ENCODE results near the gene KIF3A.

DNA sequence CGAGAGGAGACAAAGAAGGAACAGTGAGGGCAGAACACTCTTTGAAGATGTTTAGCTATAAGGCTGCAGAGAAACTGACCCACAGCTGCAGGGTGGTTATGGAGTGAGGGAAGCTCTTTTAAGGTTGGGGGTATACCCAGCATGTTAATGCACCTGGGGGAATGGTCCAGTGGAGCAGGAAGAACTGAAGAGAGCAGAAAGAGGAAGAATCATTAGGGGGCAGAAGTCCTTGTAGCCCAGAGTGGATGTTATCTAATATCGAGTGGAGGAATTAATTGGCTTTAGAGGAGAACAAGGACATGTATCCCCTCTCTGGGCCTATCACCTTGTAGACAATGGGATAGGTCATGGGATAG is 55.9 kb downstream of the KIF3A start:
- TF ChIP-seq, protein P1, sequence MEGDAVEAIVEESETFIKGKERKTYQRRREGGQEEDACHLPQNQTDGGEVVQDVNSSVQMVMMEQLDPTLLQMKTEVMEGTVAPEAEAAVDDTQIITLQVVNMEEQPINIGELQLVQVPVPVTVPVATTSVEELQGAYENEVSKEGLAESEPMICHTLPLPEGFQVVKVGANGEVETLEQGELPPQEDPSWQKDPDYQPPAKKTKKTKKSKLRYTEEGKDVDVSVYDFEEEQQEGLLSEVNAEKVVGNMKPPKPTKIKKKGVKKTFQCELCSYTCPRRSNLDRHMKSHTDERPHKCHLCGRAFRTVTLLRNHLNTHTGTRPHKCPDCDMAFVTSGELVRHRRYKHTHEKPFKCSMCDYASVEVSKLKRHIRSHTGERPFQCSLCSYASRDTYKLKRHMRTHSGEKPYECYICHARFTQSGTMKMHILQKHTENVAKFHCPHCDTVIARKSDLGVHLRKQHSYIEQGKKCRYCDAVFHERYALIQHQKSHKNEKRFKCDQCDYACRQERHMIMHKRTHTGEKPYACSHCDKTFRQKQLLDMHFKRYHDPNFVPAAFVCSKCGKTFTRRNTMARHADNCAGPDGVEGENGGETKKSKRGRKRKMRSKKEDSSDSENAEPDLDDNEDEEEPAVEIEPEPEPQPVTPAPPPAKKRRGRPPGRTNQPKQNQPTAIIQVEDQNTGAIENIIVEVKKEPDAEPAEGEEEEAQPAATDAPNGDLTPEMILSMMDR (tag by site-specific recombination; IDR thresholded peaks at IDR 0.05): no peak
- TF ChIP-seq, protein P2, sequence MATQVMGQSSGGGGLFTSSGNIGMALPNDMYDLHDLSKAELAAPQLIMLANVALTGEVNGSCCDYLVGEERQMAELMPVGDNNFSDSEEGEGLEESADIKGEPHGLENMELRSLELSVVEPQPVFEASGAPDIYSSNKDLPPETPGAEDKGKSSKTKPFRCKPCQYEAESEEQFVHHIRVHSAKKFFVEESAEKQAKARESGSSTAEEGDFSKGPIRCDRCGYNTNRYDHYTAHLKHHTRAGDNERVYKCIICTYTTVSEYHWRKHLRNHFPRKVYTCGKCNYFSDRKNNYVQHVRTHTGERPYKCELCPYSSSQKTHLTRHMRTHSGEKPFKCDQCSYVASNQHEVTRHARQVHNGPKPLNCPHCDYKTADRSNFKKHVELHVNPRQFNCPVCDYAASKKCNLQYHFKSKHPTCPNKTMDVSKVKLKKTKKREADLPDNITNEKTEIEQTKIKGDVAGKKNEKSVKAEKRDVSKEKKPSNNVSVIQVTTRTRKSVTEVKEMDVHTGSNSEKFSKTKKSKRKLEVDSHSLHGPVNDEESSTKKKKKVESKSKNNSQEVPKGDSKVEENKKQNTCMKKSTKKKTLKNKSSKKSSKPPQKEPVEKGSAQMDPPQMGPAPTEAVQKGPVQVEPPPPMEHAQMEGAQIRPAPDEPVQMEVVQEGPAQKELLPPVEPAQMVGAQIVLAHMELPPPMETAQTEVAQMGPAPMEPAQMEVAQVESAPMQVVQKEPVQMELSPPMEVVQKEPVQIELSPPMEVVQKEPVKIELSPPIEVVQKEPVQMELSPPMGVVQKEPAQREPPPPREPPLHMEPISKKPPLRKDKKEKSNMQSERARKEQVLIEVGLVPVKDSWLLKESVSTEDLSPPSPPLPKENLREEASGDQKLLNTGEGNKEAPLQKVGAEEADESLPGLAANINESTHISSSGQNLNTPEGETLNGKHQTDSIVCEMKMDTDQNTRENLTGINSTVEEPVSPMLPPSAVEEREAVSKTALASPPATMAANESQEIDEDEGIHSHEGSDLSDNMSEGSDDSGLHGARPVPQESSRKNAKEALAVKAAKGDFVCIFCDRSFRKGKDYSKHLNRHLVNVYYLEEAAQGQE (tag by site-specific recombination; IDR thresholded peaks at IDR 0.05): no peak
- TF ChIP-seq ZNF274 (IDR thresholded peaks at IDR 0.05; ENCODE audit: low read length) (no peak), ZNF274 (tag by site-specific recombination; IDR thresholded peaks at IDR 0.05; ENCODE audit: borderline replicate concordance) (no peak), YY1 (tag by site-specific recombination; IDR thresholded peaks at IDR 0.05) (no peak), ZNF121 (tag by site-specific recombination; IDR thresholded peaks at IDR 0.05) (no peak), ZBTB8A (tag by site-specific recombination; IDR thresholded peaks at IDR 0.05) (no peak)
- TF ChIP-seq, protein P3, sequence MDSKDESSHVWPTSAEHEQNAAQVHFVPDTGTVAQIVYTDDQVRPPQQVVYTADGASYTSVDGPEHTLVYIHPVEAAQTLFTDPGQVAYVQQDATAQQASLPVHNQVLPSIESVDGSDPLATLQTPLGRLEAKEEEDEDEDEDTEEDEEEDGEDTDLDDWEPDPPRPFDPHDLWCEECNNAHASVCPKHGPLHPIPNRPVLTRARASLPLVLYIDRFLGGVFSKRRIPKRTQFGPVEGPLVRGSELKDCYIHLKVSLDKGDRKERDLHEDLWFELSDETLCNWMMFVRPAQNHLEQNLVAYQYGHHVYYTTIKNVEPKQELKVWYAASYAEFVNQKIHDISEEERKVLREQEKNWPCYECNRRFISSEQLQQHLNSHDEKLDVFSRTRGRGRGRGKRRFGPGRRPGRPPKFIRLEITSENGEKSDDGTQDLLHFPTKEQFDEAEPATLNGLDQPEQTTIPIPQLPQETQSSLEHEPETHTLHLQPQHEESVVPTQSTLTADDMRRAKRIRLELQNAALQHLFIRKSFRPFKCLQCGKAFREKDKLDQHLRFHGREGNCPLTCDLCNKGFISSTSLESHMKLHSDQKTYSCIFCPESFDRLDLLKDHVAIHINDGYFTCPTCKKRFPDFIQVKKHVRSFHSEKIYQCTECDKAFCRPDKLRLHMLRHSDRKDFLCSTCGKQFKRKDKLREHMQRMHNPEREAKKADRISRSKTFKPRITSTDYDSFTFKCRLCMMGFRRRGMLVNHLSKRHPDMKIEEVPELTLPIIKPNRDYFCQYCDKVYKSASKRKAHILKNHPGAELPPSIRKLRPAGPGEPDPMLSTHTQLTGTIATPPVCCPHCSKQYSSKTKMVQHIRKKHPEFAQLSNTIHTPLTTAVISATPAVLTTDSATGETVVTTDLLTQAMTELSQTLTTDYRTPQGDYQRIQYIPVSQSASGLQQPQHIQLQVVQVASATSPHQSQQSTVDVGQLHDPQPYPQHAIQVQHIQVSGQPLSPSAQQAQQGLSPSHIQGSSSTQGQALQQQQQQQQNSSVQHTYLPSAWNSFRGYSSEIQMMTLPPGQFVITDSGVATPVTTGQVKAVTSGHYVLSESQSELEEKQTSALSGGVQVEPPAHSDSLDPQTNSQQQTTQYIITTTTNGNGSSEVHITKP (tag by site-specific recombination; IDR thresholded peaks at IDR 0.05): no peak
- TF ChIP-seq, protein P4, sequence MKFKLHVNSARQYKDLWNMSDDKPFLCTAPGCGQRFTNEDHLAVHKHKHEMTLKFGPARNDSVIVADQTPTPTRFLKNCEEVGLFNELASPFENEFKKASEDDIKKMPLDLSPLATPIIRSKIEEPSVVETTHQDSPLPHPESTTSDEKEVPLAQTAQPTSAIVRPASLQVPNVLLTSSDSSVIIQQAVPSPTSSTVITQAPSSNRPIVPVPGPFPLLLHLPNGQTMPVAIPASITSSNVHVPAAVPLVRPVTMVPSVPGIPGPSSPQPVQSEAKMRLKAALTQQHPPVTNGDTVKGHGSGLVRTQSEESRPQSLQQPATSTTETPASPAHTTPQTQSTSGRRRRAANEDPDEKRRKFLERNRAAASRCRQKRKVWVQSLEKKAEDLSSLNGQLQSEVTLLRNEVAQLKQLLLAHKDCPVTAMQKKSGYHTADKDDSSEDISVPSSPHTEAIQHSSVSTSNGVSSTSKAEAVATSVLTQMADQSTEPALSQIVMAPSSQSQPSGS (tag by site-specific recombination; IDR thresholded peaks at IDR 0.05; ENCODE audit: low read depth): no peak
- TF ChIP-seq, protein P5, sequence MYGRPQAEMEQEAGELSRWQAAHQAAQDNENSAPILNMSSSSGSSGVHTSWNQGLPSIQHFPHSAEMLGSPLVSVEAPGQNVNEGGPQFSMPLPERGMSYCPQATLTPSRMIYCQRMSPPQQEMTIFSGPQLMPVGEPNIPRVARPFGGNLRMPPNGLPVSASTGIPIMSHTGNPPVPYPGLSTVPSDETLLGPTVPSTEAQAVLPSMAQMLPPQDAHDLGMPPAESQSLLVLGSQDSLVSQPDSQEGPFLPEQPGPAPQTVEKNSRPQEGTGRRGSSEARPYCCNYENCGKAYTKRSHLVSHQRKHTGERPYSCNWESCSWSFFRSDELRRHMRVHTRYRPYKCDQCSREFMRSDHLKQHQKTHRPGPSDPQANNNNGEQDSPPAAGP (tag by site-specific recombination; IDR thresholded peaks at IDR 0.05): no peak
- TF ChIP-seq, protein P6, sequence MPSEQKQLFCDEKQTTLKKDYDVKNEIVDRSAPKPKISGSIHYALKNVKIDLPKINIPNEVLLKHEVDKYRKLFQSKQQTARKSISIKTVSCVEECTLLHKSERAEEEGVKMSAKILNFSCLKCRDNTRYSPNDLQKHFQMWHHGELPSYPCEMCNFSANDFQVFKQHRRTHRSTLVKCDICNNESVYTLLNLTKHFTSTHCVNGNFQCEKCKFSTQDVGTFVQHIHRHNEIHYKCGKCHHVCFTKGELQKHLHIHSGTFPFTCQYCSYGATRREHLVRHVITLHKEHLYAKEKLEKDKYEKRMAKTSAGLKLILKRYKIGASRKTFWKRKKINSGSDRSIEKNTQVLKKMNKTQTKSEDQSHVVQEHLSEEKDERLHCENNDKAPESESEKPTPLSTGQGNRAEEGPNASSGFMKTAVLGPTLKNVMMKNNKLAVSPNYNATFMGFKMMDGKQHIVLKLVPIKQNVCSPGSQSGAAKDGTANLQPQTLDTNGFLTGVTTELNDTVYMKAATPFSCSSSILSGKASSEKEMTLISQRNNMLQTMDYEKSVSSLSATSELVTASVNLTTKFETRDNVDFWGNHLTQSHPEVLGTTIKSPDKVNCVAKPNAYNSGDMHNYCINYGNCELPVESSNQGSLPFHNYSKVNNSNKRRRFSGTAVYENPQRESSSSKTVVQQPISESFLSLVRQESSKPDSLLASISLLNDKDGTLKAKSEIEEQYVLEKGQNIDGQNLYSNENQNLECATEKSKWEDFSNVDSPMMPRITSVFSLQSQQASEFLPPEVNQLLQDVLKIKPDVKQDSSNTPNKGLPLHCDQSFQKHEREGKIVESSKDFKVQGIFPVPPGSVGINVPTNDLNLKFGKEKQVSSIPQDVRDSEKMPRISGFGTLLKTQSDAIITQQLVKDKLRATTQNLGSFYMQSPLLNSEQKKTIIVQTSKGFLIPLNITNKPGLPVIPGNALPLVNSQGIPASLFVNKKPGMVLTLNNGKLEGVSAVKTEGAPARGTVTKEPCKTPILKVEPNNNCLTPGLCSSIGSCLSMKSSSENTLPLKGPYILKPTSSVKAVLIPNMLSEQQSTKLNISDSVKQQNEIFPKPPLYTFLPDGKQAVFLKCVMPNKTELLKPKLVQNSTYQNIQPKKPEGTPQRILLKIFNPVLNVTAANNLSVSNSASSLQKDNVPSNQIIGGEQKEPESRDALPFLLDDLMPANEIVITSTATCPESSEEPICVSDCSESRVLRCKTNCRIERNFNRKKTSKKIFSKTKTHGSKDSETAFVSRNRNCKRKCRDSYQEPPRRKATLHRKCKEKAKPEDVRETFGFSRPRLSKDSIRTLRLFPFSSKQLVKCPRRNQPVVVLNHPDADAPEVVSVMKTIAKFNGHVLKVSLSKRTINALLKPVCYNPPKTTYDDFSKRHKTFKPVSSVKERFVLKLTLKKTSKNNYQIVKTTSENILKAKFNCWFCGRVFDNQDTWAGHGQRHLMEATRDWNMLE (tag by site-specific recombination; conservative IDR thresholded peaks at IDR 0.05; ENCODE audit: low read depth): no peak

All from HEK293 (cell line).